ENCODE measurements around the gene SLC32A1. TPM values are rescaled to one million over a fixed set of nuclear protein-coding genes. Genes with fewer than 3 reads are reported as not detected.

The SLC32A1 gene
- polyA plus RNA-seq, 2 donors, result not detected

- 1% methylated on average over 10 of the region's 10 CpGs for WGBS, 2 donors
- H3K27ac ChIP-seq (ENCODE audit: low read depth in 2 of 2, low read length in 1 of 2), result peak overlapping the region; percentile 93 to 97
- H3K4me3 ChIP-seq (ENCODE audit: low read depth in 1 of 2, low read length in 2 of 2), result peak overlapping the region; percentile 86 to 89
- H3K27me3 ChIP-seq (ENCODE audit: control insufficient read depth in 1 of 2, insufficient read depth in 2 of 2, low read length in 2 of 2), result no peaks in the 10 kb centered on the region
- peaks cover 0 to 4% of the 10 kb centered on the region in 2 donors for H3K36me3 ChIP-seq (ENCODE audit: control insufficient read depth in 2 of 2, insufficient read depth in 2 of 2, low read length in 1 of 2)
- H3K4me1 ChIP-seq (ENCODE audit: control insufficient read depth in 2 of 2, insufficient read depth in 2 of 2, low read length in 1 of 2), result no peaks in the 10 kb centered on the region
- no peaks in the 10 kb centered on the region for H3K9me3 ChIP-seq (ENCODE audit: control insufficient read depth in 2 of 2, insufficient read depth in 1 of 2, low read depth in 1 of 2, low read length in 1 of 2)
These were observed 24.5 kb downstream of the SLC32A1 start for GRCh38 chr20:38748861-38749149.

GRCh38 chr20:38751360-38751976 lies 27.2 kb downstream of the SLC32A1 start:
- Histone ChIP-seq H3K36me3 (ENCODE audit: control insufficient read depth in 2 of 2, insufficient read depth in 2 of 2, low read length in 1 of 2) (peaks cover 9 to 11% of the 10 kb centered on the region in 2 donors), H3K4me1 (ENCODE audit: control insufficient read depth in 2 of 2, insufficient read depth in 2 of 2, low read length in 1 of 2) (no peaks in the 10 kb centered on the region), H3K27ac (ENCODE audit: low read depth in 2 of 2, low read length in 1 of 2) (no peak overlapping the region), H3K4me3 (ENCODE audit: low read depth in 1 of 2, low read length in 2 of 2) (no peak overlapping the region), H3K9me3 (ENCODE audit: control insufficient read depth in 2 of 2, insufficient read depth in 1 of 2, low read depth in 1 of 2, low read length in 1 of 2) (no peaks in the 10 kb centered on the region), H3K27me3 (ENCODE audit: control insufficient read depth in 1 of 2, insufficient read depth in 2 of 2, low read length in 2 of 2) (no peaks in the 10 kb centered on the region)
- WGBS, 2 donors, result 62% methylated on average over 5 of the region's 5 CpGs

GRCh38 chr20:38752029-38752428 lies 27.7 kb downstream of the SLC32A1 start:
- no peaks in the 10 kb centered on the region for H3K4me1 ChIP-seq (ENCODE audit: control insufficient read depth in 2 of 2, insufficient read depth in 2 of 2, low read length in 1 of 2)
- no peaks in the 10 kb centered on the region for H3K27me3 ChIP-seq (ENCODE audit: control insufficient read depth in 1 of 2, insufficient read depth in 2 of 2, low read length in 2 of 2)
- H3K36me3 ChIP-seq (ENCODE audit: control insufficient read depth in 2 of 2, insufficient read depth in 2 of 2, low read length in 1 of 2), result peaks cover 9 to 11% of the 10 kb centered on the region in 2 donors
- no peak overlapping the region for H3K27ac ChIP-seq (ENCODE audit: low read depth in 2 of 2, low read length in 1 of 2)
- H3K4me3 ChIP-seq (ENCODE audit: low read depth in 1 of 2, low read length in 2 of 2), result no peak overlapping the region
- WGBS, 2 donors, result 66 to 73% methylated on average over 4 of the region's 4 CpGs
- no peaks in the 10 kb centered on the region for H3K9me3 ChIP-seq (ENCODE audit: control insufficient read depth in 2 of 2, insufficient read depth in 1 of 2, low read depth in 1 of 2, low read length in 1 of 2)

- Histone ChIP-seq H3K9me3 (ENCODE audit: control insufficient read depth in 2 of 2, insufficient read depth in 1 of 2, low read depth in 1 of 2, low read length in 1 of 2) (no peaks in the 10 kb centered on the region), H3K36me3 (ENCODE audit: control insufficient read depth in 2 of 2, insufficient read depth in 2 of 2, low read length in 1 of 2) (peaks cover 17 to 20% of the 10 kb centered on the region in 2 donors), H3K4me3 (ENCODE audit: low read depth in 1 of 2, low read length in 2 of 2) (no peak overlapping the region), H3K27ac (ENCODE audit: low read depth in 2 of 2, low read length in 1 of 2) (no peak overlapping the region), H3K4me1 (ENCODE audit: control insufficient read depth in 2 of 2, insufficient read depth in 2 of 2, low read length in 1 of 2) (no peaks in the 10 kb centered on the region), H3K27me3 (ENCODE audit: control insufficient read depth in 1 of 2, insufficient read depth in 2 of 2, low read length in 2 of 2) (no peaks in the 10 kb centered on the region)
- 96% methylated on average over 13 of the region's 13 CpGs for WGBS, 2 donors
These were observed 30.6 kb downstream of the SLC32A1 start for GRCh38 chr20:38754924-38755323.

- Histone ChIP-seq H3K4me3 (ENCODE audit: low read depth in 1 of 2, low read length in 2 of 2) (no peak overlapping the region), H3K27me3 (ENCODE audit: control insufficient read depth in 1 of 2, insufficient read depth in 2 of 2, low read length in 2 of 2) (no peaks in the 10 kb centered on the region), H3K9me3 (ENCODE audit: control insufficient read depth in 2 of 2, insufficient read depth in 1 of 2, low read depth in 1 of 2, low read length in 1 of 2) (no peaks in the 10 kb centered on the region), H3K4me1 (ENCODE audit: control insufficient read depth in 2 of 2, insufficient read depth in 2 of 2, low read length in 1 of 2) (no peaks in the 10 kb centered on the region), H3K27ac (ENCODE audit: low read depth in 2 of 2, low read length in 1 of 2) (no peak overlapping the region), H3K36me3 (ENCODE audit: control insufficient read depth in 2 of 2, insufficient read depth in 2 of 2, low read length in 1 of 2) (peaks cover 17 to 20% of the 10 kb centered on the region in 2 donors)
- WGBS, 2 donors, result 69 to 77% methylated on average over 6 of the region's 6 CpGs
These were observed 31.1 kb downstream of the SLC32A1 start for GRCh38 chr20:38755324-38755910.

GRCh38 chr20:38757145-38757775 lies 33.0 kb downstream of the SLC32A1 start:
- Histone ChIP-seq H3K36me3 (ENCODE audit: control insufficient read depth in 2 of 2, insufficient read depth in 2 of 2, low read length in 1 of 2) (peaks cover 17 to 22% of the 10 kb centered on the region in 2 donors), H3K9me3 (ENCODE audit: control insufficient read depth in 2 of 2, insufficient read depth in 1 of 2, low read depth in 1 of 2, low read length in 1 of 2) (no peaks in the 10 kb centered on the region), H3K4me3 (ENCODE audit: low read depth in 1 of 2, low read length in 2 of 2) (no peak overlapping the region), H3K27me3 (ENCODE audit: control insufficient read depth in 1 of 2, insufficient read depth in 2 of 2, low read length in 2 of 2) (no peaks in the 10 kb centered on the region), H3K27ac (ENCODE audit: low read depth in 2 of 2, low read length in 1 of 2) (no peak overlapping the region), H3K4me1 (ENCODE audit: control insufficient read depth in 2 of 2, insufficient read depth in 2 of 2, low read length in 1 of 2) (no peaks in the 10 kb centered on the region)
- 78 to 88% methylated on average over 7 of the region's 7 CpGs for WGBS, 2 donors

GRCh38 chr20:38759106-38759505 lies 34.8 kb downstream of the SLC32A1 start:
- 94 to 95% methylated on average over 7 of the region's 7 CpGs for WGBS, 2 donors
- Histone ChIP-seq H3K4me3 (ENCODE audit: low read depth in 1 of 2, low read length in 2 of 2) (no peak overlapping the region), H3K27ac (ENCODE audit: low read depth in 2 of 2, low read length in 1 of 2) (no peak overlapping the region), H3K27me3 (ENCODE audit: control insufficient read depth in 1 of 2, insufficient read depth in 2 of 2, low read length in 2 of 2) (no peaks in the 10 kb centered on the region), H3K4me1 (ENCODE audit: control insufficient read depth in 2 of 2, insufficient read depth in 2 of 2, low read length in 1 of 2) (no peaks in the 10 kb centered on the region), H3K36me3 (ENCODE audit: control insufficient read depth in 2 of 2, insufficient read depth in 2 of 2, low read length in 1 of 2) (peaks cover 17 to 25% of the 10 kb centered on the region in 2 donors), H3K9me3 (ENCODE audit: control insufficient read depth in 2 of 2, insufficient read depth in 1 of 2, low read depth in 1 of 2, low read length in 1 of 2) (no peaks in the 10 kb centered on the region)

- Histone ChIP-seq H3K27me3 (ENCODE audit: control insufficient read depth in 1 of 2, insufficient read depth in 2 of 2, low read length in 2 of 2) (no peaks in the 10 kb centered on the region), H3K27ac (ENCODE audit: low read depth in 2 of 2, low read length in 1 of 2) (no peak overlapping the region), H3K36me3 (ENCODE audit: control insufficient read depth in 2 of 2, insufficient read depth in 2 of 2, low read length in 1 of 2) (peaks cover 8 to 18% of the 10 kb centered on the region in 2 donors), H3K4me1 (ENCODE audit: control insufficient read depth in 2 of 2, insufficient read depth in 2 of 2, low read length in 1 of 2) (peaks cover 2 to 5% of the 10 kb centered on the region in 2 donors), H3K4me3 (ENCODE audit: low read depth in 1 of 2, low read length in 2 of 2) (no peak overlapping the region), H3K9me3 (ENCODE audit: control insufficient read depth in 2 of 2, insufficient read depth in 1 of 2, low read depth in 1 of 2, low read length in 1 of 2) (no peaks in the 10 kb centered on the region)
- WGBS, 2 donors, result 89 to 91% methylated on average over 4 of the region's 4 CpGs
These were observed 36.7 kb downstream of the SLC32A1 start for GRCh38 chr20:38760978-38761377.

GRCh38 chr20:38762174-38762573 lies 37.9 kb downstream of the SLC32A1 start:
- Histone ChIP-seq H3K9me3 (ENCODE audit: control insufficient read depth in 2 of 2, insufficient read depth in 1 of 2, low read depth in 1 of 2, low read length in 1 of 2) (no peaks in the 10 kb centered on the region), H3K27ac (ENCODE audit: low read depth in 2 of 2, low read length in 1 of 2) (no peak overlapping the region), H3K27me3 (ENCODE audit: control insufficient read depth in 1 of 2, insufficient read depth in 2 of 2, low read length in 2 of 2) (no peaks in the 10 kb centered on the region), H3K36me3 (ENCODE audit: control insufficient read depth in 2 of 2, insufficient read depth in 2 of 2, low read length in 1 of 2) (peaks cover 8 to 21% of the 10 kb centered on the region in 2 donors), H3K4me1 (ENCODE audit: control insufficient read depth in 2 of 2, insufficient read depth in 2 of 2, low read length in 1 of 2) (peaks cover 2 to 5% of the 10 kb centered on the region in 2 donors), H3K4me3 (ENCODE audit: low read depth in 1 of 2, low read length in 2 of 2) (no peak overlapping the region)

GRCh38 chr20:38763616-38764015 lies 39.3 kb downstream of the SLC32A1 start:
- Histone ChIP-seq H3K27ac (ENCODE audit: low read depth in 2 of 2, low read length in 1 of 2) (no peak overlapping the region), H3K4me3 (ENCODE audit: low read depth in 1 of 2, low read length in 2 of 2) (no peak overlapping the region), H3K9me3 (ENCODE audit: control insufficient read depth in 2 of 2, insufficient read depth in 1 of 2, low read depth in 1 of 2, low read length in 1 of 2) (no peaks in the 10 kb centered on the region), H3K27me3 (ENCODE audit: control insufficient read depth in 1 of 2, insufficient read depth in 2 of 2, low read length in 2 of 2) (no peaks in the 10 kb centered on the region), H3K36me3 (ENCODE audit: control insufficient read depth in 2 of 2, insufficient read depth in 2 of 2, low read length in 1 of 2) (peaks cover 10 to 27% of the 10 kb centered on the region in 2 donors), H3K4me1 (ENCODE audit: control insufficient read depth in 2 of 2, insufficient read depth in 2 of 2, low read length in 1 of 2) (peaks cover 2 to 5% of the 10 kb centered on the region in 2 donors)
- WGBS, 2 donors, result 50 to 72% methylated on average over 1 of the region's 1 CpG

Data from esophagus (tissue), 2 donors.